CD4-positive, alpha-beta memory T cell (primary cell): ENCODE results near the gene KCTD10. TPM values are rescaled to one million over a fixed set of nuclear protein-coding genes. Genes with fewer than 3 reads are reported as not detected.

Experiments used
- CTCF ChIA-PET: fragments of 350-600 bp; sonication (Branson Sonifier 250); formaldehyde crosslinking; loops from one replicate; lab custom pipeline; 2021; ENCODE audit warnings: inconsistent platforms; ENCODE audit not compliant: partially characterized antibody; lab: Charles Lee
- POLR2A ChIA-PET: fragments of 350-600 bp; sonication (Branson Sonifier 250); formaldehyde crosslinking; loops from one replicate; lab custom pipeline; 2021; ENCODE audit not compliant: partially characterized antibody; lab: Charles Lee
- DNase-seq, 5 donors: peaks; one replicate each; pipeline versions ENCODE4 v3.0.0 to v3.0.0-alpha.2; 2020 to 2022; ENCODE audit warnings: mixed read lengths in 1 of 5
- H3K27ac ChIP-seq: one replicate; pipeline ENCODE4 v1.7.0; 2013; ENCODE audit warnings: low read depth, low read length
- H3K27me3 ChIP-seq: 2 replicates; pipeline ENCODE4 v1.7.0; 2013; ENCODE audit warnings: mild to moderate bottlenecking, low read length, moderate library complexity; ENCODE audit not compliant: insufficient read depth
- H3K36me3 ChIP-seq: 2 replicates; pipeline ENCODE4 v1.7.0; 2013; ENCODE audit warnings: mild to moderate bottlenecking, low read length, moderate library complexity; ENCODE audit not compliant: insufficient read depth
- H3K4me1 ChIP-seq: 2 replicates; pipeline ENCODE4 v1.7.0; 2013; ENCODE audit warnings: mild to moderate bottlenecking, low read length, moderate library complexity; ENCODE audit not compliant: insufficient read depth
- H3K4me3 ChIP-seq, 2 donors: one replicate each; pipeline ENCODE4 v1.7.0; 2013; ENCODE audit warnings: low read length in 2 of 2, mild to moderate bottlenecking in 1 of 2
- H3K9me3 ChIP-seq, 2 donors: one replicate each; pipeline ENCODE4 v1.7.0; 2013; ENCODE audit warnings: low read length in 2 of 2, control low read depth in 1 of 2; ENCODE audit not compliant: control insufficient read depth in 1 of 2
- H3K27ac Mint-ChIP-seq, 7 donors: one replicate each; pipeline ENCODE4 v1.8.0; 2020 to 2021; ENCODE audit warnings: mixed read lengths in 7 of 7, mild to moderate bottlenecking in 6 of 7, inconsistent platforms in 3 of 7, moderate library complexity in 3 of 7
- H3K27me3 Mint-ChIP-seq, 2 donors: one replicate each; pipeline ENCODE4 v1.8.0; 2020 to 2021; ENCODE audit warnings: mixed read lengths in 2 of 2
- H3K36me3 Mint-ChIP-seq, 2 donors: one replicate each; pipeline ENCODE4 v1.8.0; 2020 to 2021; ENCODE audit warnings: mixed read lengths in 2 of 2, inconsistent platforms in 1 of 2, mild to moderate bottlenecking in 1 of 2
- H3K4me1 Mint-ChIP-seq, 4 donors: one replicate each; pipeline ENCODE4 v1.8.0; 2020 to 2021; ENCODE audit warnings: mixed read lengths in 4 of 4, mild to moderate bottlenecking in 1 of 4
- H3K4me3 Mint-ChIP-seq, 8 donors: one replicate each; pipeline ENCODE4 v1.8.0; 2020 to 2021; ENCODE audit warnings: mixed read lengths in 8 of 8, mild to moderate bottlenecking in 7 of 8, moderate library complexity in 6 of 8, inconsistent platforms in 3 of 8
- H3K9me3 Mint-ChIP-seq, 8 donors: one replicate each; pipeline ENCODE4 v1.8.0; 2020 to 2021; ENCODE audit warnings: mixed read lengths in 8 of 8, mild to moderate bottlenecking in 5 of 8, inconsistent platforms in 3 of 8, moderate library complexity in 1 of 8
- intact Hi-C: fragments of 100-400 bp; cut with micrococcal nuclease; formaldehyde crosslinking; loops from one replicate; pipeline ENCODE4 v1.15.1; 2023
- polyA plus RNA-seq, 2 donors: library from polyadenylated mRNA; unstranded; fragments of 300-500 nt; fragmentation: Illumina TruSeq; gene quantifications; one replicate each; pipeline ENCODE4 v1.2.3, GENCODE V29; 2021
- total RNA-seq, 2 experiments: library from RNA; stranded (reverse); gene quantifications; one replicate each; pipeline ENCODE4 v1.2.3, GENCODE V29; 2021

Gene KCTD10
- total and polyA plus RNA-seq, 4 experiments from 2014 or later = 23.2 to 31.9 (median 27.2) TPM

DNA sequence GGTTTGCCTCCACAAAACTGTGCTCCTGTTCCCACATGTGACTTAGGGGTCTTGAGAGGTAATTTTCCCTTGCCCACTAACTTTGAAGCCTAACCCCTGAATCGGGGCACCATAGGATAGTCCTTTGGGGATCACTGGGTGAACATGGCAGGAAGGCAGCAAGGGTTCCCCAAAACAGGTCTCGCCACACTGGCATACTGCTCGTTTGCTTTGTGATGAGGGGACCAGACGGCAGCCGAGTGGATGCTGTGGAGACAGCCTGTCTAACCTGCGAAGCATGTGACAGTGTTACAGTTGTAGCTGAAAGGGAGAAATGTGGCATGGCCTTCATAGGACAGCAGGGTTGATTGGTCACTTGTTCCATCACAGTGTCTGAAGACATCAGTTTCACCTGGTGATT, 42.7 kb upstream of the KCTD10 start:
- Mint-ChIP-seq H3K4me3 (no peak overlapping the region), H3K27me3 (no peaks in the 10 kb centered on the region), H3K4me1 (no peaks in the 10 kb centered on the region), H3K27ac (peak overlapping the region in 1 of 7 donors; percentile 79), H3K9me3 (no peaks in the 10 kb centered on the region), H3K36me3 (peaks cover 63 to 85% of the 10 kb centered on the region in 2 donors)
- intact Hi-C loops = no loop called here
- H3K36me3 ChIP-seq = peaks cover 76% of the 10 kb centered on the region
- H3K9me3 ChIP-seq = no peaks in the 10 kb centered on the region
- POLR2A ChIA-PET = no interaction called here
- CTCF ChIA-PET = interaction anchor here (0.8 to 5.4 kb wide), 3 partner anchors 15 to 325 kb away, joined by 3 to 43 read pairs (median 4); no protein-coding TSS in a partner anchor
- H3K4me3 ChIP-seq = no peak overlapping the region
- H3K4me1 ChIP-seq = no peaks in the 10 kb centered on the region
- H3K27ac ChIP-seq = no peak overlapping the region
- no peaks in the 10 kb centered on the region for H3K27me3 ChIP-seq
- DNase-seq = no peak

DNA sequence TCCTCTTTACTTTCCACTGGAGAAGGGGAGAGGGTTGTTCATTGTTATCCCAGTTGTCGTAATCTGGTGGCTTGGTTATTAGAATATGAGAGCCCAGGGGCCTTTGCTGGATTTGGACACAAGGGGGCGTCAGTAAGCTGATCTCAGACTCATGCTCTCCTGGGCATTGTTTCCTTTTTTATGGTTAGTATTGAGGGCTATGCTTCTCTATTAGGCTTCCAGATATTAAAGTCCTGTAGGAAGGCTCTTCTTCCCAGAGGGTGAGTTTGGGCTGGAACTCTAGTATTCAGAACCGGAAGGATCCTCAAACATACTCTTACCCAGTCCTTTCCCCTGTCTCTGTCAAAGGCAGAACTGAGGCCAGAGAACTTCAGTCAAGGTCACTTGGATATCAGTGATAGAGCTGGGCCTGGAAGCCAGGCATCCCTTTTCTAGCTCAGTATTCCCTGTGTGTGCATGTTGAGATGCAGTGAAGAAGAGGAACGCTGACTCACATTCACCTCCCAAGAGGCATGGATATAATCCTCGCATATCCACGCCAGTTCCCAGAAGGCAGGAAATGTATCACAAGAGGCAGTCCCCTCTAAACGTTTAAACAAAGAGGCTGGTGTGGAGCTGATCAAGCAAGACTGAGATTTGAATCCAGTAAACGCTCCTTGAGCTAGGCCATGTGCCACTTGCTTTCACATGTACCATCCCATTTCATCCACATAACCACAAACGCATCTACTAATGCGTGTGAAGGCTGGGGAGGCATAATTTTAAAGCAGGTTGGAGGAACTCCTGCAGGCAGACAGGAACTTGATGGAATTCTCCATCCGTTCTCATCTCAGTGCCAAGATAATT, 41.9 kb upstream of the KCTD10 start:
- POLR2A ChIA-PET = no interaction called here
- H3K4me3 Mint-ChIP-seq = no peak overlapping the region

DNA sequence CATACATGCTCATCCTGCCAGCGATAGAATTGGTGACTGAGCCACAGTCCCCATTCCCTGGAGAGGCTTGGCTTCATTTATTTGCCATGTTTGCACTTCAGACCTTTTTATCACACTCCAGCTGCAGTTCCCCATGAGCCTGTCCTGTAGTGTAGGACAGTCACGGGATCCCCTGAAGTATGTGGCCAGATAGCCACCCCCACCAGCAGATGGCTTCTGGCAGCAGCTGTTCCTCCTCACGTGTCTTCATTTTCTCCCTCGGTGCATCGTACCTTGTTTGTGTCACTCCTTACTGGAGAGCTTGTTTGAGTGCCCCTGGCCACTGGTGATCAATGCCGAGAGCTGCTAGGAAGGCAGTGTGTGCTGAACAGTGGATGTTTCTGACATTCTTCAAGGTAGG, 40.5 kb upstream of the KCTD10 start:
- no peak for DNase-seq
- Histone ChIP-seq H3K27ac (no peak overlapping the region), H3K4me3 (no peak overlapping the region), H3K36me3 (peaks cover 68% of the 10 kb centered on the region), H3K27me3 (no peaks in the 10 kb centered on the region), H3K4me1 (no peaks in the 10 kb centered on the region), H3K9me3 (no peaks in the 10 kb centered on the region)
- peak overlapping the region in 2 of 7 donors; percentile 35 to 57 for H3K27ac Mint-ChIP-seq
- H3K4me3 Mint-ChIP-seq = no peak overlapping the region
- POLR2A ChIA-PET = no interaction called here
- H3K4me1 Mint-ChIP-seq = no peaks in the 10 kb centered on the region
- intact Hi-C loops = no loop called here
- H3K9me3 Mint-ChIP-seq = no peaks in the 10 kb centered on the region
- no peaks in the 10 kb centered on the region for H3K27me3 Mint-ChIP-seq
- H3K36me3 Mint-ChIP-seq = peaks cover 69 to 86% of the 10 kb centered on the region in 2 donors
- CTCF ChIA-PET = interaction anchor here (0.9 to 5.4 kb wide), 6 partner anchors 8 to 256 kb away, joined by 3 to 43 read pairs (median 4); partner anchors contain the start of genes MMAB and MVK

More for the DNA sequence above, 41.9 kb upstream of the KCTD10 start:
- no peaks in the 10 kb centered on the region for H3K27me3 Mint-ChIP-seq
- peak in 4 of 5 donors; percentile 40 to 52 (median 44) for DNase-seq
- H3K36me3 ChIP-seq = peaks cover 71% of the 10 kb centered on the region
- H3K9me3 ChIP-seq = no peaks in the 10 kb centered on the region
- peaks cover 67 to 87% of the 10 kb centered on the region in 2 donors for H3K36me3 Mint-ChIP-seq
- H3K4me1 ChIP-seq = no peaks in the 10 kb centered on the region
- no peaks in the 10 kb centered on the region for H3K9me3 Mint-ChIP-seq
- H3K27ac ChIP-seq = no peak overlapping the region
- H3K4me3 ChIP-seq = no peak overlapping the region
- H3K27ac Mint-ChIP-seq = no peak overlapping the region
- H3K4me1 Mint-ChIP-seq = no peaks in the 10 kb centered on the region
- no peaks in the 10 kb centered on the region for H3K27me3 ChIP-seq
- intact Hi-C loops = no loop called here
- CTCF ChIA-PET = interaction anchor here (0.8 to 5.4 kb wide), 7 partner anchors 9 to 326 kb away, joined by 3 to 43 read pairs (median 3); no protein-coding TSS in a partner anchor

DNA sequence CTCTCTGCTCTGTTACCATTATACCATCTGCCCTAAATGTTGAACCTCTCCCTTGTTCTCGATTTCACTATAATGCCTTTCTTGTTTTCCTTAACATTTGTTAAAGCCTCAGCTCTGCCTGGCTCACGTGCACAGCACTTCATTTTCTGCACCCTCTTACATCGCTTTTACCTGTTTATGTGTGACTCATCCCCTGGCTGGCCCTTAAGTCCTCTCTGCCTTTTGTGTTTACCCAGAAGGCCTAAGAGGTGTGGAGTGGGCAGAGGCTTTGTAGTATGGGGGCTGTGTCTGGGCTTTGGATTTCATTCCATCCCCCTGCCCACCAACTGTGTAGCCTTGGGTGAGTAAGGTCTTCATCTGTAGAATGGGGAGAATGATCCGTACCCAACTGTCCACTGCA, 36.9 kb upstream of the KCTD10 start:
- Histone ChIP-seq H3K27me3 (no peaks in the 10 kb centered on the region), H3K4me3 (no peak overlapping the region), H3K4me1 (no peaks in the 10 kb centered on the region), H3K36me3 (peaks cover 67% of the 10 kb centered on the region), H3K9me3 (no peaks in the 10 kb centered on the region), H3K27ac (no peak overlapping the region)
- ChIA-PET POLR2A (no interaction called here), CTCF (no interaction called here)
- DNase-seq = no peak
- Mint-ChIP-seq H3K27me3 (no peaks in the 10 kb centered on the region), H3K27ac (peak overlapping the region in 1 of 7 donors; percentile 13), H3K4me1 (no peaks in the 10 kb centered on the region), H3K36me3 (peaks cover 76 to 88% of the 10 kb centered on the region in 2 donors), H3K9me3 (no peaks in the 10 kb centered on the region), H3K4me3 (no peak overlapping the region)
- intact Hi-C loops = no loop called here

DNA sequence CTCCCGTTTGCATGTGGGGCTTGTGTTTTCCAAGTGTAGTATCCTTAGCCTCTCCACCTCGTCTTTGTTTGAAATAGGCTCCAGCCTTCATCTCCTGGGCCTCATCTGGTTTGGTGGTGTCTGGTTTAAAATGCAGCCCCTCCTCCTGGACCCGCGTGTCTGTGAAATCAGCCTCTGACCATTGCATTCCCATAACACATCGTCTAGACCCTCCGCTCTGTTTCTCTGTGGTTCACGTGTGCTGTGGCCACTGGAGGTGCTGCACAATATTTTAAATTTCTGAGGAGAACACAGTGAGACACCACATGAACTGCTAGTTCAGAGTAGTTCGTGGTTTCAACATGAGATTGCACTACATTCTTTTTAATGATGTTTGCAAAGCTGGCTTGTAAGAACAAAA, 36.0 kb upstream of the KCTD10 start:
- Mint-ChIP-seq H3K4me3 (peak overlapping the region in 1 of 8 donors; percentile 3), H3K4me1 (no peaks in the 10 kb centered on the region), H3K36me3 (peaks cover 73 to 87% of the 10 kb centered on the region in 2 donors), H3K27me3 (no peaks in the 10 kb centered on the region), H3K27ac (no peak overlapping the region), H3K9me3 (no peaks in the 10 kb centered on the region)
- DNase-seq = no peak
- intact Hi-C loops = no loop called here
- Histone ChIP-seq H3K4me3 (no peak overlapping the region), H3K27ac (no peak overlapping the region), H3K36me3 (peaks cover 65% of the 10 kb centered on the region), H3K4me1 (no peaks in the 10 kb centered on the region), H3K9me3 (no peaks in the 10 kb centered on the region), H3K27me3 (no peaks in the 10 kb centered on the region)
- ChIA-PET POLR2A (no interaction called here), CTCF (no interaction called here)

DNA sequence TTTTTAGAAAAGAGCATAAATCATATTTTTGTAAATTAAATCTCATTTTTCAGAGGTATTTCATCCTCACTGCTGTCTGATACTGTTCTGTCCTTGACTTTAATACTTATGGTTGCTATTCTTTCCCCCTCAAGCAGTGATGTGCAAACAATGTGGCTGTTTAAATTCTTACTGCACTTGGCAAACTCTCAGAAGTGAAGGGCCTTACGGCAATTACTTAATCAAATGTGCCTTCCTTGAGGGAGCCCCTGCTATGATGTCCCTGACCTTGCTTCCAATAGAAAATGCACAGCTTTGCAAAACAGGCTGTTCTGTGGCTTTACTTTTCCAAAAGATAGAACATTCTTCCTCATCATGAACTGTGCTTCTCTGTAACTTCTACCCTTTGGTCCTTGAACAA, 35.5 kb upstream of the KCTD10 start:
- Histone ChIP-seq H3K27ac (no peak overlapping the region), H3K36me3 (peaks cover 65% of the 10 kb centered on the region), H3K4me1 (no peaks in the 10 kb centered on the region), H3K27me3 (no peaks in the 10 kb centered on the region), H3K4me3 (no peak overlapping the region), H3K9me3 (no peaks in the 10 kb centered on the region)
- POLR2A ChIA-PET = no interaction called here
- Mint-ChIP-seq H3K27me3 (no peaks in the 10 kb centered on the region), H3K4me3 (no peak overlapping the region), H3K27ac (no peak overlapping the region), H3K4me1 (no peaks in the 10 kb centered on the region), H3K9me3 (no peaks in the 10 kb centered on the region), H3K36me3 (peaks cover 73 to 87% of the 10 kb centered on the region in 2 donors)
- no peak for DNase-seq
- intact Hi-C loops = no loop called here
- CTCF ChIA-PET = no interaction called here

DNA sequence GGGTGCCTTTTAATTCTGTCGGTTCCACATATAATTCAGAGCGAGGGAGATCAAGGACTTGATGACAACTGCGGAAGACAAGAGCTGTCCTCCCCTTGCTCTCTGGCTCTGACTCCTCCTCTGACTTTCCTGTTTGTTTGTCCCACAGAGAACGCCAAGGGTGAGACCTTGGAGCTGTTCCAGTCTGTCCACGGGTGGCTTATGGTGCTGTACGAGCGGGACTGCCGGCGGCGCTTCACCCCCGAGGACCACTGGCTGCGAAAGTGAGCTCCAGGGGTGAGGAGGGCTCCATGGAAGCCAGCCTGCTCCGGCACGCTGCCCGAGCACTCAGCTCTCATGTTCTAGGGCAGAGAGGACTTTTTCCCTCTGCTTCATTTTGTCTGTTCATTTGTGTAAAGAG, 33.1 kb upstream of the KCTD10 start:
- no peaks in the 10 kb centered on the region for H3K4me1 ChIP-seq
- ChIA-PET CTCF (interaction anchor here (1.0 to 2.1 kb wide), 2 partner anchors 8 to 14 kb away, joined by 3 to 6 read pairs; no protein-coding TSS in a partner anchor), POLR2A (no interaction called here)
- peaks cover 70% of the 10 kb centered on the region for H3K36me3 ChIP-seq
- no peaks in the 10 kb centered on the region for H3K27me3 ChIP-seq
- no peak overlapping the region for H3K27ac ChIP-seq
- no peaks in the 10 kb centered on the region for H3K9me3 ChIP-seq
- no peaks in the 10 kb centered on the region for H3K27me3 Mint-ChIP-seq
- no peak overlapping the region for H3K4me3 Mint-ChIP-seq
- no peak for DNase-seq
- H3K9me3 Mint-ChIP-seq = no peaks in the 10 kb centered on the region
- no peak overlapping the region for H3K4me3 ChIP-seq
- no peak overlapping the region for H3K27ac Mint-ChIP-seq
- intact Hi-C loops = no loop called here
- peaks cover 61 to 86% of the 10 kb centered on the region in 2 donors for H3K36me3 Mint-ChIP-seq
- no peaks in the 10 kb centered on the region for H3K4me1 Mint-ChIP-seq
